HFF-Myc (cell line): ENCODE results near the gene LRRC55.

Experiments used
- DNase-seq: peaks from one replicate; pipeline ENCODE4 v3.0.0-alpha.2; 2011; ENCODE audit warnings: low read depth; ENCODE audit errors: extremely low read depth
- H3K4me3 ChIP-seq: replicated peaks from 2 replicates; pipeline ENCODE4 v1.5.1; 2011; ENCODE audit warnings: low read depth, mild to moderate bottlenecking, control low read depth, low read length
- CTCF ChIP-seq: IDR thresholded peaks from 2 replicates; pipeline ENCODE4 v1.5.1; 2012; ENCODE audit warnings: mild to moderate bottlenecking, low read depth, low read length, control low read depth; ENCODE audit errors: missing control alignments

Gene LRRC55

GRCh38 chr11:57144075-57144474, 37.7 kb upstream of the LRRC55 start:
- no peak for DNase-seq
- TF ChIP-seq CTCF: no peak
- H3K4me3 ChIP-seq: no peak overlapping the region

- H3K4me3 ChIP-seq: no peak overlapping the region
- no peak for DNase-seq
- no peak for TF ChIP-seq CTCF
Observed at GRCh38 chr11:57144531-57145320, 37.0 kb upstream of the LRRC55 start.

- no peak for TF ChIP-seq CTCF
- H3K4me3 ChIP-seq: no peak overlapping the region
- DNase-seq: no peak
Observed at GRCh38 chr11:57146301-57146700, 35.5 kb upstream of the LRRC55 start.

GRCh38 chr11:57148621-57149020, 33.1 kb upstream of the LRRC55 start:
- no peak overlapping the region for H3K4me3 ChIP-seq
- DNase-seq: no peak
- no peak for TF ChIP-seq CTCF

- no peak for DNase-seq
- TF ChIP-seq CTCF: no peak
- no peak overlapping the region for H3K4me3 ChIP-seq
Observed at GRCh38 chr11:57150454-57150917, 31.3 kb upstream of the LRRC55 start.

- H3K4me3 ChIP-seq: no peak overlapping the region
- no peak for TF ChIP-seq CTCF
- DNase-seq: no peak
Observed at GRCh38 chr11:57152134-57152533, 29.6 kb upstream of the LRRC55 start.

- H3K4me3 ChIP-seq: no peak overlapping the region
- no peak for DNase-seq
- no peak for TF ChIP-seq CTCF
Observed at GRCh38 chr11:57153448-57153847, 28.3 kb upstream of the LRRC55 start.
